Activated CD4-positive, alpha-beta T cell treated with anti-CD3 and anti-CD28 coated beads for 48 hours (primary cell): ENCODE results near the gene ACBD4.

Experiments
- DNase-seq: peaks from one replicate; pipeline ENCODE4 v3.0.0-alpha.2; 2020

The ACBD4 gene

GRCh38 chr17:45161288-45162024, 26.0 kb downstream of the ACBD4 start, which contains the start of gene HEXIM2:
Gene HEXIM2, plus strand, starts transcription at chr17:45161875. Its CDS starts 919 bp downstream, at chr17:45162794.
- DNase-seq: peak; percentile 98

- no peak for DNase-seq
Measured at GRCh38 chr17:45162025-45162687, 26.7 kb downstream of the ACBD4 start.

- no peak for DNase-seq
Measured at GRCh38 chr17:45164734-45165269, 29.3 kb downstream of the ACBD4 start.

- DNase-seq: no peak
Measured at GRCh38 chr17:45168991-45169752, 33.7 kb downstream of the ACBD4 start.

- no peak for DNase-seq
Measured at GRCh38 chr17:45170280-45170930, 34.9 kb downstream of the ACBD4 start.

GRCh38 chr17:45170931-45171337, 35.4 kb downstream of the ACBD4 start:
- no peak for DNase-seq

GRCh38 chr17:45171338-45172231, 36.1 kb downstream of the ACBD4 start:
- no peak for DNase-seq

GRCh38 chr17:45172232-45172540, 36.7 kb downstream of the ACBD4 start:
- no peak for DNase-seq

- DNase-seq: peak; percentile 75
Measured at GRCh38 chr17:45172541-45173286, 37.2 kb downstream of the ACBD4 start.

GRCh38 chr17:45175759-45176115, 40.2 kb downstream of the ACBD4 start:
- DNase-seq: no peak

GRCh38 chr17:45177563-45177962, 42.1 kb downstream of the ACBD4 start:
- DNase-seq: no peak

GRCh38 chr17:45184144-45184543, 48.7 kb downstream of the ACBD4 start:
- no peak for DNase-seq

GRCh38 chr17:45186801-45187354, 51.4 kb downstream of the ACBD4 start:
- no peak for DNase-seq

- no peak for DNase-seq
Measured at GRCh38 chr17:45189009-45189408, 53.5 kb downstream of the ACBD4 start.

- DNase-seq: no peak
Measured at GRCh38 chr17:45190503-45191255, 55.2 kb downstream of the ACBD4 start.
